K562 (cell line): Measurements from ENCODE around the gene SKIDA1. TPM values are rescaled to one million over a fixed set of nuclear protein-coding genes. Genes with fewer than 3 reads are reported as not detected.

ENCODE experiments used
- ATAC-seq: fragments of 200-7000 bp; cut with Tn5 transposase; 3 replicates; pipeline ENCODE4 v1.9.1; 2020; ENCODE audit warnings: moderate library complexity
- BruUV-seq: library from RNA; stranded (reverse); fragments of 400-500 nt; replicated peaks from 2 replicates; lab custom pipeline; 2021; lab: Mats Ljungman, UMichigan
- CTCF ChIA-PET: fragments of 300-600 bp; formaldehyde crosslinking; extraction: SDS; loops from one replicate; lab custom pipeline; 2021; ENCODE audit warnings: low intra/inter-chr PET ratio; lab: Yijun Ruan, JAX
- POLR2A ChIA-PET: fragments of 300-600, 350-650 bp; sonication (Branson Sonifier 250); formaldehyde crosslinking; extraction: SDS; loops from one replicate; lab custom pipeline; 2021; ENCODE audit warnings: antibody characterized with exemption, inconsistent platforms; lab: Yijun Ruan, JAX
- DNase-seq, 4 experiments: peaks; one replicate each; pipeline versions ENCODE4 v3.0.0 to v3.0.0-alpha.2; 2011 to 2018; ENCODE audit warnings: low spot score in 3 of 4, mixed read lengths in 3 of 4; ENCODE audit errors: extremely low read depth in 1 of 4
- FAIRE-seq: peaks from 2 replicates; lab custom pipeline; 2011; peaks lifted over from hg19 to GRCh38; lab: Jason Lieb, UNC
- H2AFZ ChIP-seq: 2 replicates; pipeline ENCODE4 v1.6.0; 2011; ENCODE audit warnings: low read depth, low read length, control low read depth, inconsistent platforms
- H3K27ac ChIP-seq: fragments of 200-600 bp; 3 replicates; pipeline ENCODE4 v1.8.0; 2011; ENCODE audit warnings: low read depth, mild to moderate bottlenecking, control low read depth, inconsistent platforms, low read length, moderate library complexity, mixed read lengths; ENCODE audit errors: extremely low read depth
- H3K27me3 ChIP-seq, 2 experiments: fragments of 300-600 bp in 1 of 2; 2 replicates in 1 of 2; 3 replicates in 1 of 2; pipeline versions ENCODE4 v1.6.0 to v1.8.0; 2011; ENCODE audit warnings: inconsistent platforms in 2 of 2, low read length in 2 of 2, mild to moderate bottlenecking in 1 of 2, mixed read lengths in 1 of 2, moderate library complexity in 1 of 2; ENCODE audit not compliant: control insufficient read depth in 2 of 2, insufficient read depth in 2 of 2
- H3K36me3 ChIP-seq: fragments of 300-600 bp; 3 replicates; pipeline ENCODE4 v1.8.0; 2011; ENCODE audit warnings: mild to moderate bottlenecking, low read length, inconsistent platforms; ENCODE audit not compliant: control insufficient read depth, insufficient read depth
- H3K4me1 ChIP-seq, 2 experiments: fragments of 200-600 bp in 1 of 2; replicated peaks in 1 of 2; 2 replicates in 1 of 2; 3 replicates in 1 of 2; pipeline versions ENCODE4 v1.5.1 to v1.8.0; 2011; ENCODE audit warnings: inconsistent platforms in 2 of 2, low read length in 2 of 2, mild to moderate bottlenecking in 1 of 2, mixed read lengths in 1 of 2, moderate library complexity in 1 of 2; ENCODE audit not compliant: control insufficient read depth in 2 of 2, insufficient read depth in 2 of 2
- H3K4me2 ChIP-seq: 2 replicates; pipeline ENCODE4 v1.6.1; 2011; ENCODE audit warnings: low read length, control low read depth, inconsistent platforms, mixed read lengths; ENCODE audit not compliant: insufficient read depth
- H3K4me3 ChIP-seq: fragments of 200-600 bp; sonication (generic), shearing (Covaris generic); 2 replicates; pipeline ENCODE4 v1.5.1; 2016; ENCODE audit warnings: control low read depth, inconsistent platforms
- H3K79me2 ChIP-seq: fragments of 200-600 bp; 3 replicates; pipeline ENCODE4 v1.8.0; 2011; ENCODE audit warnings: low read length, inconsistent platforms; ENCODE audit not compliant: control insufficient read depth, insufficient read depth
- H3K9ac ChIP-seq, 2 experiments: 2 replicates each; pipeline versions ENCODE4 v1.6.0 to v1.6.1; 2011; ENCODE audit warnings: low read depth in 2 of 2, low read length in 2 of 2, control low read depth in 1 of 2, inconsistent platforms in 1 of 2, mild to moderate bottlenecking in 1 of 2, mixed read lengths in 1 of 2; ENCODE audit not compliant: insufficient read depth in 1 of 2
- H3K9me1 ChIP-seq: one replicate; pipeline ENCODE4 v1.6.0; 2011; ENCODE audit warnings: inconsistent platforms, mild to moderate bottlenecking, low read length, moderate library complexity; ENCODE audit not compliant: control insufficient read depth, insufficient read depth
- H3K9me3 ChIP-seq: replicated peaks from 2 replicates; pipeline ENCODE4 v1.5.1; 2011; ENCODE audit warnings: low read depth, low read length, inconsistent platforms; ENCODE audit not compliant: control insufficient read depth, insufficient read depth
- H4K20me1 ChIP-seq: replicated peaks from 2 replicates; pipeline ENCODE4 v1.6.1; 2011; ENCODE audit warnings: low read length, inconsistent platforms, mixed read lengths; ENCODE audit not compliant: control insufficient read depth, insufficient read depth
- ATF1 ChIP-seq, 2 experiments: fragments of 450-650 bp in 1 of 2; IDR thresholded peaks; 2 replicates each; pipeline ENCODE4 v1.6.1; 2016; ENCODE audit warnings: missing compliant biosample characterization in 1 of 2, missing genetic modification characterization in 1 of 2
- ELF2 ChIP-seq: fragments of 250-450 bp; sonication (Bioruptor Pico); IDR thresholded peaks from 2 replicates; pipeline ENCODE4 v1.5.0; 2021; ENCODE audit warnings: mild to moderate bottlenecking
- PTRF ChIP-seq: fragments of 450-650 bp; IDR thresholded peaks from 2 replicates; pipeline ENCODE4 v1.6.1; 2016; ENCODE audit warnings: mild to moderate bottlenecking, missing genetic modification characterization, missing compliant biosample characterization
- SP1 ChIP-seq: sonication (generic); formaldehyde crosslinking; IDR thresholded peaks from 2 replicates; pipeline ENCODE4 v1.8.1; 2022; ENCODE audit warnings: mild to moderate bottlenecking, missing genetic modification reagents
- TCF3 ChIP-seq: sonication (generic); formaldehyde crosslinking; IDR thresholded peaks from 2 replicates; pipeline ENCODE4 v1.4.0; 2020; ENCODE audit warnings: mild to moderate bottlenecking, missing genetic modification reagents
- ZNF41 ChIP-seq: fragments of 250-450 bp; sonication (Bioruptor Pico); conservative IDR thresholded peaks from 2 replicates; pipeline ENCODE4 v1.4.0; 2020; ENCODE audit warnings: mild to moderate bottlenecking
- WGBS: fragments of 100-300 bp; shearing (Covaris generic); methylation state at CpG from one replicate; pipeline ENCODE4 v1.1.6; 2016; ENCODE audit warnings: low coverage, mixed read lengths; ENCODE audit not compliant: insufficient coverage; ENCODE audit errors: missing lambda C conversion rate; 5-methylcytosine and 5-hydroxymethylcytosine counted together
- in situ Hi-C: fragments of 300-500 bp; cut with MboI; formaldehyde crosslinking; loops from 4 replicates; pipeline ENCODE4 v1.15.0; 2018; ENCODE audit warnings: inconsistent platforms, mixed read lengths
- intact Hi-C: fragments of 100-400 bp; cut with micrococcal nuclease; formaldehyde crosslinking; loops from 2 replicates; pipeline ENCODE4 v1.14.2; 2022
- polyA plus RNA-seq, 8 experiments: library from polyadenylated mRNA; depleted of rRNA in 4 of 8; stranded (reverse) in 5 of 8; unstranded in 3 of 8; fragments of >200 nt; fragmentation: Nextera tagmentation in 2 of 8; fragmentation: Illumina TruSeq in 1 of 8; extraction: Ambion mirVana in 2 of 8; extraction: Trizol in 1 of 8; gene quantifications; 2 replicates each; pipeline versions ENCODE4 v1.2.1 to v1.2.3, GENCODE V29; 2011 to 2014; ENCODE audit warnings: inconsistent platforms in 1 of 8, missing spikeins in 1 of 8
- total RNA-seq, 7 experiments: library from RNA; depleted of rRNA in 6 of 7; stranded (reverse); fragments of >200 nt in 6 of 7; fragmentation: Illumina TruSeq in 2 of 7; extraction: Trizol in 2 of 7; gene quantifications; 2 replicates each; pipeline versions ENCODE4 v1.2.1 to v1.2.3, GENCODE V29; 2011 to 2021; ENCODE audit warnings: low replicate concordance in 1 of 7
- TF ChIP-seq, protein P1 (sequence below): IDR thresholded peaks from 2 replicates; pipeline ENCODE4 v1.6.1; 2011; ENCODE audit not compliant: insufficient read length; ENCODE audit errors: extremely low read depth

SKIDA1 gene
- total and polyA plus RNA-seq, 9 of the 15 experiments (the other 6 are each of a cell fraction or from before 2014, with no cell fraction given), result 0.05 to 1.1 (median 0.42) TPM

DNA sequence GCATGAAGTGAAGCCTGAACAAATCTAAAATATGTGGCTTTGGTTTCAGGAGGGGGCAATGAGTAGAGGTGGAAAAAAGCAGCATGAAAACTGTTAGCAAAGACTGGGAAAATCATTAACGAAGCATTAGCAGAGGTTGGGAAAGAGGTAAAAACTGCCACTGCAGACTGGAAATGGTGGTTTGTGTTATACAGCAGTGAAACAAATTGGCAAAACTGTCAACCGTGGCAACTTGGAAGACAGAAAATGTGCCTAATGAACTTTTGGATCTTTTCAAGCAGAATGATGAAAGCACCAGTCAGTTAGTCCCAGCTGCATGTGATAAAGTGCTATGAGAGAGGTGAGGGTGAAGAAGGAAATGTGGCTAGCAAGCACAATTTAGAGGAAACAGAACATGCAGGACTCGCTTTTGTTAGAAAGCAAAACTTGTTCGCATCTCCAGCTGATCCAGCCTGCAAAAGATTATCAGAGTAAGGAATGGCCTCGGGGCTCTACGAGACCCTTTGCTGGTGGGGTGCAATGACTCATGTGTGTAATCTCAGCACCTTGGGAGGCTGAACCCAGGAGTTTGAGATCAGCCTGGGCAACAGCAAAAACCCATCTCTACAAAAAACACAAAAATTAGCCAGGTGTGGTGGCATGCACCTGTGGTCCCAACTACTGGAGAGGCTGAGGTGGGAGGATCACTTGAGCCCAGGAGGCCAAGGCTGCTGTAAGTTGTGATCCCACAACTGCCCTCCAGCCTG is 45.7 kb downstream of the SKIDA1 start:
- Histone ChIP-seq H3K9ac (no peak overlapping the region), H4K20me1 (no peaks in the 10 kb centered on the region), H3K79me2 (no peaks in the 10 kb centered on the region), H3K4me1 (no peaks in the 10 kb centered on the region), H3K36me3 (no peaks in the 10 kb centered on the region), H3K9me1 (no peaks in the 10 kb centered on the region), H3K4me3 (no peak overlapping the region), H3K27me3 (no peaks in the 10 kb centered on the region; a peak in 1 of 5 replicates), H2AFZ (no peak overlapping the region), H3K4me2 (no peak overlapping the region), H3K9me3 (no peaks in the 10 kb centered on the region), H3K27ac (no peak overlapping the region)
- under 1% methylated on average over 6 of the region's 6 CpGs for WGBS
- TF ChIP-seq PTRF (tag) (no peak), ATF1 (CRISPR knock-in tag; IDR thresholded peaks at IDR 0.05) (no peak), ATF1 (tag; IDR thresholded peaks at IDR 0.05) (no peak), TCF3 (CRISPR knock-in tag) (no peak), ZNF41 (no peak), SP1 (CRISPR knock-in tag) (no peak), ELF2 (CRISPR knock-in tag) (no peak)
- TF ChIP-seq, protein P1, sequence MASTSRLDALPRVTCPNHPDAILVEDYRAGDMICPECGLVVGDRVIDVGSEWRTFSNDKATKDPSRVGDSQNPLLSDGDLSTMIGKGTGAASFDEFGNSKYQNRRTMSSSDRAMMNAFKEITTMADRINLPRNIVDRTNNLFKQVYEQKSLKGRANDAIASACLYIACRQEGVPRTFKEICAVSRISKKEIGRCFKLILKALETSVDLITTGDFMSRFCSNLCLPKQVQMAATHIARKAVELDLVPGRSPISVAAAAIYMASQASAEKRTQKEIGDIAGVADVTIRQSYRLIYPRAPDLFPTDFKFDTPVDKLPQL, result no peak
- in situ Hi-C loops (loop anchor here (5.0 to 25.0 kb wide), 2 partner anchors 197 to 458 kb away; no protein-coding TSS in a partner anchor), intact Hi-C loops (no loop called here)
- no TSS peak for BruUV-seq
- POLR2A ChIA-PET, result no interaction called here
- DNase-seq, result no peak
- no peak for FAIRE-seq
- CTCF ChIA-PET, result no interaction called here
- no peak for ATAC-seq
